ENCODE measurements around the gene NIPSNAP2.
"Not testable (repeated sequence)": the region's sequence is repeated elsewhere in the genome, so short reads cannot be mapped to it uniquely, and the experiment has no call there.

Gene NIPSNAP2

GRCh38 chr7:56046721-56047445, 82.5 kb downstream of the NIPSNAP2 start:
- in situ Hi-C loops (cut with HindIII; ENCODE audit: low sequenced_read_pairs), result no loop called here

GRCh38 chr7:56047446-56048116, 83.2 kb downstream of the NIPSNAP2 start:
- in situ Hi-C loops (cut with HindIII; ENCODE audit: low sequenced_read_pairs), result not testable (repeated sequence)

GRCh38 chr7:56048245-56048644, 83.9 kb downstream of the NIPSNAP2 start:
- in situ Hi-C loops (cut with HindIII; ENCODE audit: low sequenced_read_pairs), result no loop called here

- in situ Hi-C loops (cut with HindIII; ENCODE audit: low sequenced_read_pairs), result not testable (repeated sequence)
Measured at GRCh38 chr7:56048763-56049162, 84.4 kb downstream of the NIPSNAP2 start.

Data from DLD1 (cell line).